Endothelial cell of umbilical vein (primary cell): ENCODE results near the gene COPB1. TPM values are rescaled to one million over a fixed set of nuclear protein-coding genes. Genes with fewer than 3 reads are reported as not detected.
A peak's percentile ranks its signal among the peaks of the same experiment; 100 is the strongest.

Experiments used
- BruUV-seq: library from RNA; stranded (reverse); fragments of 400-500 nt; replicated peaks from 2 replicates; lab custom pipeline; 2021; lab: Mats Ljungman, UMichigan
- CTCF ChIA-PET: fragments of 300-600, 350-600 bp; sonication (Branson Sonifier 250); formaldehyde crosslinking; loops from one replicate; lab custom pipeline; 2021; ENCODE audit warnings: antibody characterized with exemption, inconsistent platforms; lab: Charles Lee
- POLR2A ChIA-PET: fragments of 300-600, 350-600 bp; sonication (Branson Sonifier 250); formaldehyde crosslinking; loops from one replicate; lab custom pipeline; 2021; ENCODE audit warnings: antibody characterized with exemption, inconsistent platforms; lab: Charles Lee
- DNase-seq: peaks from one replicate; pipeline ENCODE4 v3.0.0-alpha.2; 2011; ENCODE audit warnings: low read depth, low spot score
- FAIRE-seq: peaks from 2 replicates; lab custom pipeline; 2011; peaks lifted over from hg19 to GRCh38; lab: Jason Lieb, UNC
- H2AFZ ChIP-seq: 2 replicates; pipeline ENCODE4 v1.6.0; 2012; ENCODE audit warnings: low read depth, low read length, control low read depth, inconsistent platforms
- H3K27ac ChIP-seq: 2 replicates; pipeline ENCODE4 v1.5.1; 2011; ENCODE audit warnings: low read depth, mild to moderate bottlenecking, control low read depth, low read length, moderate library complexity; ENCODE audit not compliant: insufficient read depth
- H3K27me3 ChIP-seq, 2 experiments: 2 replicates each; pipeline versions ENCODE4 v1.6.0 to v1.6.1; 2011; ENCODE audit warnings: low read length in 2 of 2, mixed read lengths in 1 of 2; ENCODE audit not compliant: control insufficient read depth in 2 of 2, insufficient read depth in 2 of 2
- H3K36me3 ChIP-seq, 2 experiments: 2 replicates in 1 of 2; 3 replicates in 1 of 2; pipeline ENCODE4 v1.5.1; 2011; ENCODE audit warnings: low read length in 2 of 2, mild to moderate bottlenecking in 1 of 2, moderate library complexity in 1 of 2; ENCODE audit not compliant: control insufficient read depth in 2 of 2, insufficient read depth in 2 of 2; ENCODE audit errors: extremely low read depth in 1 of 2
- H3K4me1 ChIP-seq: 3 replicates; pipeline ENCODE4 v1.5.1; 2011; ENCODE audit warnings: mild to moderate bottlenecking, low read length; ENCODE audit not compliant: control insufficient read depth, insufficient read depth; ENCODE audit errors: extremely low read depth
- H3K4me2 ChIP-seq: 2 replicates; pipeline ENCODE4 v1.6.1; 2011; ENCODE audit warnings: low read length, control low read depth, mixed read lengths; ENCODE audit not compliant: insufficient read depth
- H3K4me3 ChIP-seq, 3 experiments: fragments of 200-600 bp in 1 of 3; sonication (generic), shearing (Covaris generic) in 1 of 3; replicated peaks in 1 of 3; 2 replicates each; pipeline ENCODE4 v1.5.1; 2011 to 2016; ENCODE audit warnings: control low read depth in 3 of 3, low read length in 3 of 3, mild to moderate bottlenecking in 2 of 3, inconsistent platforms in 1 of 3, low read depth in 1 of 3, moderate library complexity in 1 of 3; ENCODE audit not compliant: insufficient read depth in 1 of 3
- H3K79me2 ChIP-seq: 2 replicates; pipeline ENCODE4 v1.6.0; 2012; ENCODE audit warnings: low read length, inconsistent platforms; ENCODE audit not compliant: control insufficient read depth, insufficient read depth
- H3K9ac ChIP-seq: replicated peaks from 2 replicates; pipeline ENCODE3; 2011; ENCODE audit warnings: low read length, control low read depth; ENCODE audit not compliant: insufficient read depth; ENCODE audit errors: extremely low read depth
- H3K9me1 ChIP-seq: replicated peaks from 3 replicates; pipeline ENCODE4 v1.6.0; 2011; ENCODE audit warnings: mild to moderate bottlenecking, low read length; ENCODE audit not compliant: control insufficient read depth, insufficient read depth; ENCODE audit errors: extremely low read depth
- H3K9me3 ChIP-seq: replicated peaks from 2 replicates; pipeline ENCODE4 v1.5.1; 2012; ENCODE audit warnings: low read length, inconsistent platforms; ENCODE audit not compliant: control insufficient read depth, insufficient read depth
- H4K20me1 ChIP-seq: replicated peaks from 2 replicates; pipeline ENCODE3; 2011; ENCODE audit warnings: mild to moderate bottlenecking, low read length; ENCODE audit not compliant: control insufficient read depth, insufficient read depth; ENCODE audit errors: extremely low read depth
- CTCF ChIP-seq, 2 donors: IDR thresholded peaks; 1 replicate in 1 of 2; 2 replicates in 1 of 2; pipeline ENCODE4 v1.5.1; 2011; ENCODE audit warnings: low read length in 2 of 2, mild to moderate bottlenecking in 2 of 2, moderate library complexity in 2 of 2, control low read depth in 1 of 2, inconsistent platforms in 1 of 2, low read depth in 1 of 2; ENCODE audit not compliant: insufficient read depth in 1 of 2; ENCODE audit errors: extremely low read depth in 1 of 2
- EZH2 ChIP-seq: IDR thresholded peaks from 2 replicates; pipeline ENCODE4 v1.6.1; 2012; ENCODE audit warnings: borderline replicate concordance, low read depth, mild to moderate bottlenecking, moderate library complexity, low read length, inconsistent platforms; ENCODE audit not compliant: severe bottlenecking
- FOS ChIP-seq: IDR thresholded peaks from 2 replicates; pipeline ENCODE4 v1.6.1; 2011; ENCODE audit warnings: mild to moderate bottlenecking, low read length, moderate library complexity, borderline replicate concordance; ENCODE audit not compliant: insufficient read depth
- GATA2 ChIP-seq: IDR thresholded peaks from 2 replicates; pipeline ENCODE4 v1.7.0; 2011; ENCODE audit warnings: low read depth, mild to moderate bottlenecking, moderate library complexity, mixed read lengths, low read length; ENCODE audit not compliant: insufficient read length, insufficient read depth
- JUN ChIP-seq: IDR thresholded peaks from 2 replicates; pipeline ENCODE4 v1.6.1; 2011; ENCODE audit warnings: borderline replicate concordance, low read depth; ENCODE audit not compliant: insufficient read length, insufficient read depth
- MAX ChIP-seq: IDR thresholded peaks from 2 replicates; pipeline ENCODE4 v1.6.1; 2011; ENCODE audit not compliant: insufficient read depth, insufficient read length
- MYC ChIP-seq: IDR thresholded peaks from one replicate; pipeline ENCODE4 v1.6.1; 2011; ENCODE audit warnings: mild to moderate bottlenecking, low read depth, low read length
- POLR2A ChIP-seq: IDR thresholded peaks from 2 replicates; pipeline ENCODE4 v1.6.1; 2012; ENCODE audit warnings: low read depth, mild to moderate bottlenecking, control low read depth, low read length
- POLR2AphosphoS5 ChIP-seq: IDR thresholded peaks from 2 replicates; pipeline ENCODE4 v1.6.1; 2012; ENCODE audit warnings: low read depth, mild to moderate bottlenecking, control low read depth, low read length, moderate library complexity; ENCODE audit not compliant: insufficient read depth
- dilution Hi-C: fragments of 300-500 bp; cut with MboI; formaldehyde crosslinking; loops from one replicate; pipeline ENCODE4 v1.15.0; 2019; ENCODE audit warnings: low sequenced_read_pairs; ENCODE audit not compliant: extremely low pct_ligation_motif_present
- intact Hi-C: fragments of 100-400 bp; cut with micrococcal nuclease; formaldehyde crosslinking; loops from one replicate; pipeline ENCODE4 v1.10.0; 2022
- polyA plus RNA-seq, 4 experiments: library from polyadenylated mRNA; depleted of rRNA in 3 of 4; stranded (reverse) in 3 of 4; unstranded in 1 of 4; fragments of >200 nt; gene quantifications; 2 replicates each; pipeline versions ENCODE4 v1.2.1 to v1.2.3, GENCODE V29; 2011 to 2012; ENCODE audit warnings: missing spikeins in 1 of 4
- total RNA-seq: library from RNA; stranded (reverse); gene quantifications from 2 replicates; pipeline ENCODE4 v1.2.3, GENCODE V29; 2021

The COPB1 gene
- total and polyA plus RNA-seq, 2 donors (not counting 3 experiments of a cell fraction or from before 2014, with no cell fraction given): 61.1 to 145 TPM

DNA sequence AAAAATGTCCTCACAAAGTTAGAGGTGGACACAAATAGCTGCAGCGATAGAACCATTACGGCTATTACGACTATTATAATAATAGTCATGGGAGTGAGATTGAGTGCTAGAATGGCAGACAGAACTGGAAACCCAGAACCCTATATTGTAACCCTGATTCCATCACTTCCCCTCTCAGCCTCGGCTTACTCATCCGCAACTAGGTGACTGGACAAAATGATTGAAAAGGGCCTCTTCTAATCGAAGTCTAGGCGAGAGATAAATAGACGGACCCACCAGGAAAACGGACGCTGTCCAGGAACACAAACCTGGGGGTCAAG lies 19.9 kb upstream of the COPB1 start:
- H4K20me1 ChIP-seq: peaks cover 6% of the 10 kb centered on the region
- H3K4me1 ChIP-seq: peaks cover 15% of the 10 kb centered on the region
- TF ChIP-seq FOS (no peak), CTCF (IDR thresholded peaks at IDR 0.05; ENCODE audit: extremely low read depth in 1 of 2, insufficient read depth in 1 of 2, low read depth in 1 of 2, low read length in 2 of 2) (no peak), JUN (no peak), GATA2 (no peak), POLR2A (no peak), MYC (no peak), POLR2AphosphoS5 (no peak), EZH2 (no peak), MAX (no peak)
- H2AFZ ChIP-seq: peak overlapping the region; percentile 59
- peak overlapping the region; percentile 97 for H3K27ac ChIP-seq
- no peaks in the 10 kb centered on the region for H3K9me1 ChIP-seq
- H3K79me2 ChIP-seq: peaks cover 33% of the 10 kb centered on the region
- H3K9me3 ChIP-seq: no peaks in the 10 kb centered on the region
- peaks cover 6 to 17% of the 10 kb centered on the region in 2 experiments for H3K36me3 ChIP-seq
- H3K9ac ChIP-seq: peak overlapping the region; percentile 99
- ChIA-PET POLR2A (interaction anchor here (0.6 kb wide), 1 partner anchor 62 kb away, joined by 6 read pairs; no protein-coding TSS in a partner anchor), CTCF (interaction anchor here (1.0 to 1.7 kb wide), 3 partner anchors 64 to 389 kb away, joined by 4 to 8 read pairs (median 4); no protein-coding TSS in a partner anchor)
- H3K4me2 ChIP-seq: peak overlapping the region; percentile 100
- dilution Hi-C loops (no loop called here), intact Hi-C loops (no loop called here)
- no peaks in the 10 kb centered on the region for H3K27me3 ChIP-seq
- BruUV-seq: no TSS peak
- peak; percentile 26 for FAIRE-seq
- DNase-seq: no peak
- H3K4me3 ChIP-seq: peak overlapping the region; percentile 86 to 97 (median 88)
